Measurements from ENCODE around the gene PTPRM. TPM values are rescaled to one million over a fixed set of nuclear protein-coding genes. Genes with fewer than 3 reads are reported as not detected.

The PTPRM gene
- total RNA-seq, 1 experiment from 2014 or later: 1.6 TPM

DNA sequence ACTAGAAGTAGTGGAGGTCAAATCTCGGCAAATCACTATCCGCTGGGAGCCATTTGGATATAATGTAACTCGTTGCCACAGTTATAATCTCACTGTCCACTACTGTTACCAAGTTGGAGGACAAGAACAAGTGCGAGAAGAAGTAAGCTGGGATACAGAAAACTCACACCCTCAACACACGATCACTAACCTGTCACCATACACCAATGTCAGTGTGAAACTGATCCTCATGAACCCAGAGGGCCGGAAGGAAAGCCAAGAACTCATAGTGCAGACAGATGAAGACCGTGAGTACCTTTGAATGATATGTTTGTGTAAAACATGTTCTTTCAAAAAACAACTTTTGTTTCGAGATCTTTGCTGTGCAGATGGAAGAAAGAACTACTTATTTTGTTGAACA is 502.6 kb downstream of the PTPRM start:
- TF ChIP-seq TCF7L2 (IDR thresholded peaks at IDR 0.05; ENCODE audit: low read depth, low read length): no peak
- TF ChIP-seq POLR2AphosphoS5 (IDR thresholded peaks at IDR 0.05; ENCODE audit: low read depth, low read length): no peak
- TF ChIP-seq, protein P1, sequence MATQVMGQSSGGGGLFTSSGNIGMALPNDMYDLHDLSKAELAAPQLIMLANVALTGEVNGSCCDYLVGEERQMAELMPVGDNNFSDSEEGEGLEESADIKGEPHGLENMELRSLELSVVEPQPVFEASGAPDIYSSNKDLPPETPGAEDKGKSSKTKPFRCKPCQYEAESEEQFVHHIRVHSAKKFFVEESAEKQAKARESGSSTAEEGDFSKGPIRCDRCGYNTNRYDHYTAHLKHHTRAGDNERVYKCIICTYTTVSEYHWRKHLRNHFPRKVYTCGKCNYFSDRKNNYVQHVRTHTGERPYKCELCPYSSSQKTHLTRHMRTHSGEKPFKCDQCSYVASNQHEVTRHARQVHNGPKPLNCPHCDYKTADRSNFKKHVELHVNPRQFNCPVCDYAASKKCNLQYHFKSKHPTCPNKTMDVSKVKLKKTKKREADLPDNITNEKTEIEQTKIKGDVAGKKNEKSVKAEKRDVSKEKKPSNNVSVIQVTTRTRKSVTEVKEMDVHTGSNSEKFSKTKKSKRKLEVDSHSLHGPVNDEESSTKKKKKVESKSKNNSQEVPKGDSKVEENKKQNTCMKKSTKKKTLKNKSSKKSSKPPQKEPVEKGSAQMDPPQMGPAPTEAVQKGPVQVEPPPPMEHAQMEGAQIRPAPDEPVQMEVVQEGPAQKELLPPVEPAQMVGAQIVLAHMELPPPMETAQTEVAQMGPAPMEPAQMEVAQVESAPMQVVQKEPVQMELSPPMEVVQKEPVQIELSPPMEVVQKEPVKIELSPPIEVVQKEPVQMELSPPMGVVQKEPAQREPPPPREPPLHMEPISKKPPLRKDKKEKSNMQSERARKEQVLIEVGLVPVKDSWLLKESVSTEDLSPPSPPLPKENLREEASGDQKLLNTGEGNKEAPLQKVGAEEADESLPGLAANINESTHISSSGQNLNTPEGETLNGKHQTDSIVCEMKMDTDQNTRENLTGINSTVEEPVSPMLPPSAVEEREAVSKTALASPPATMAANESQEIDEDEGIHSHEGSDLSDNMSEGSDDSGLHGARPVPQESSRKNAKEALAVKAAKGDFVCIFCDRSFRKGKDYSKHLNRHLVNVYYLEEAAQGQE (IDR thresholded peaks at IDR 0.05; ENCODE audit: insufficient read depth in 1 of 2, low read depth in 2 of 2, low read length in 1 of 2): no peak
- TF ChIP-seq SIN3A (IDR thresholded peaks at IDR 0.05; ENCODE audit: borderline replicate concordance, insufficient read depth, low read depth, low read length): no peak
- BruUV-seq (replicated peaks): no TSS peak
- POLR2A ChIA-PET: no interaction called here

DNA sequence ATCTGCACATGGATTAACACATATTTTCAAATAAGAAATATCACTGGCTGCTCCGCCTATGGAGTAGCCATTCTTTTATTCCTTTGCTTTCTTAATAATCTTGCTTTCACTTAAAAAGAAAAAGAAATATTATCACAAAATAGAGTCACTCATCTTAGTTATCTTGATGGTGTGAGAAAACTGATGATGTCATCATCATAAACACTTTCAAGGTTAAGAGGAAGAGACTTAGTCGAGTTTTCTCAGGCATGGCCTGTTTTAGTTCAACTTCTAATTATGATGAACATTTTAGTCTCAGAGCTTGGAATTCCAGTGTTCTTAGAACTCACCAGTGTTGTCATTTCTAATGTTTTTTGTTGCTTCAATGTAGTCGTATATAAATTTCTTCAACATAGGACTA is 506.1 kb downstream of the PTPRM start:
- Histone ChIP-seq H3K4me1 (ENCODE audit: control insufficient read depth, insufficient read depth, low read length) (no peaks in the 10 kb centered on the region), H3K36me3 (ENCODE audit: control insufficient read depth, insufficient read depth, low read length) (no peaks in the 10 kb centered on the region), H3K27ac (ENCODE audit: low read length) (no peak overlapping the region), H3K4me3 (ENCODE audit: low read depth in 2 of 2, low read length in 2 of 2) (no peak overlapping the region), H3K9me3 (ENCODE audit: control insufficient read depth, insufficient read depth, low read depth, low read length) (no peaks in the 10 kb centered on the region), H3K27me3 (ENCODE audit: control insufficient read depth, insufficient read depth, low read length) (no peaks in the 10 kb centered on the region)
- DNase-seq (ENCODE audit: low read depth, low spot score) (no peak), ATAC-seq (no peak)
- CTCF ChIA-PET: no interaction called here
- TF ChIP-seq POLR2AphosphoS5 (IDR thresholded peaks at IDR 0.05; ENCODE audit: low read depth, low read length) (no peak), SIN3A (IDR thresholded peaks at IDR 0.05; ENCODE audit: borderline replicate concordance, insufficient read depth, low read depth, low read length) (no peak), TCF7L2 (IDR thresholded peaks at IDR 0.05; ENCODE audit: low read depth, low read length) (no peak)
- TF ChIP-seq, protein P2, sequence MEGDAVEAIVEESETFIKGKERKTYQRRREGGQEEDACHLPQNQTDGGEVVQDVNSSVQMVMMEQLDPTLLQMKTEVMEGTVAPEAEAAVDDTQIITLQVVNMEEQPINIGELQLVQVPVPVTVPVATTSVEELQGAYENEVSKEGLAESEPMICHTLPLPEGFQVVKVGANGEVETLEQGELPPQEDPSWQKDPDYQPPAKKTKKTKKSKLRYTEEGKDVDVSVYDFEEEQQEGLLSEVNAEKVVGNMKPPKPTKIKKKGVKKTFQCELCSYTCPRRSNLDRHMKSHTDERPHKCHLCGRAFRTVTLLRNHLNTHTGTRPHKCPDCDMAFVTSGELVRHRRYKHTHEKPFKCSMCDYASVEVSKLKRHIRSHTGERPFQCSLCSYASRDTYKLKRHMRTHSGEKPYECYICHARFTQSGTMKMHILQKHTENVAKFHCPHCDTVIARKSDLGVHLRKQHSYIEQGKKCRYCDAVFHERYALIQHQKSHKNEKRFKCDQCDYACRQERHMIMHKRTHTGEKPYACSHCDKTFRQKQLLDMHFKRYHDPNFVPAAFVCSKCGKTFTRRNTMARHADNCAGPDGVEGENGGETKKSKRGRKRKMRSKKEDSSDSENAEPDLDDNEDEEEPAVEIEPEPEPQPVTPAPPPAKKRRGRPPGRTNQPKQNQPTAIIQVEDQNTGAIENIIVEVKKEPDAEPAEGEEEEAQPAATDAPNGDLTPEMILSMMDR (IDR thresholded peaks at IDR 0.05): no peak
- TF ChIP-seq, protein P1 (IDR thresholded peaks at IDR 0.05; ENCODE audit: insufficient read depth in 1 of 2, low read depth in 2 of 2, low read length in 1 of 2): no peak
- POLR2A ChIA-PET: no interaction called here
- in situ Hi-C loops (cut with HindIII; ENCODE audit: low pct_unique_long_range_greater_than_20kb, low sequenced_read_pairs): no loop called here
- no TSS peak for BruUV-seq (replicated peaks)
- intact Hi-C loops (cut with micrococcal nuclease; ENCODE audit: unreplicated experiment): no loop called here

More for the DNA sequence above, 502.6 kb downstream of the PTPRM start:
- H3K27ac ChIP-seq (ENCODE audit: low read length): no peak overlapping the region
- in situ Hi-C loops (cut with HindIII; ENCODE audit: low pct_unique_long_range_greater_than_20kb, low sequenced_read_pairs): no loop called here
- H3K4me1 ChIP-seq (ENCODE audit: control insufficient read depth, insufficient read depth, low read length): no peaks in the 10 kb centered on the region
- H3K4me3 ChIP-seq (ENCODE audit: low read depth in 2 of 2, low read length in 2 of 2): no peak overlapping the region
- CTCF ChIA-PET: no interaction called here
- DNase-seq (ENCODE audit: low read depth, low spot score) (no peak), ATAC-seq (no peak)
- H3K36me3 ChIP-seq (ENCODE audit: control insufficient read depth, insufficient read depth, low read length): no peaks in the 10 kb centered on the region
- no peaks in the 10 kb centered on the region for H3K9me3 ChIP-seq (ENCODE audit: control insufficient read depth, insufficient read depth, low read depth, low read length)
- no peaks in the 10 kb centered on the region for H3K27me3 ChIP-seq (ENCODE audit: control insufficient read depth, insufficient read depth, low read length)
- intact Hi-C loops (cut with micrococcal nuclease; ENCODE audit: unreplicated experiment): no loop called here

Data from Panc1 (cell line).